Measurements from ENCODE around the gene DNAI2.

The DNAI2 gene

DNA sequence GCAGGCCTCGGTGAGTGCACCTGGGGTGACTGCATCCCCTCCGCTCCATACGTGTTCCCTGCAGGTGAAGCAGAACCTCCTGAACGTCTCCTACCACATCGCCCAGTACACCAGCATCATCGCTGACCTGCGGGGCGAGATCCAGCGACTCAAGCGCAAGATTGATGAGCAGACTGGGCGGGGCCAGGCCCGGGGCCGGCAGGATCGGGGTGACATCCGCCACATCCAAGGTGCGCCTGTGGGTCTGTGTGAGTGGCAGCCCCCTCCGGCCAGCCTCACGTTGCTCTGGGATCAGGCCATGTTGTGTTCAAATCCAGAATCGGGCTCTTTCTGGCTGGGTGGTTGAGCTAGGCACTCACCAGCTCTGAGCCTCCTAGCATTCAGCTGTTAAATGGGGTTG lies 75.1 kb downstream of the DNAI2 start:
- no peak for ATAC-seq
- TF ChIP-seq SNAI2 (CRISPR knock-in tag; IDR thresholded peaks at IDR 0.05) (no peak), ZNF70 (CRISPR knock-in tag; IDR thresholded peaks at IDR 0.05) (no peak), ZNF8 (CRISPR knock-in tag; IDR thresholded peaks at IDR 0.05) (no peak), ZFP3 (CRISPR knock-in tag; IDR thresholded peaks at IDR 0.05) (no peak), RARB (CRISPR knock-in tag; IDR thresholded peaks at IDR 0.05) (no peak), PPARA (CRISPR knock-in tag; IDR thresholded peaks at IDR 0.05; ENCODE audit: borderline replicate concordance) (no peak), OSR1 (CRISPR knock-in tag; IDR thresholded peaks at IDR 0.05) (no peak), ESRRG (CRISPR knock-in tag; IDR thresholded peaks at IDR 0.05) (no peak), ZFP30 (CRISPR knock-in tag; IDR thresholded peaks at IDR 0.05) (no peak), ZNF565 (CRISPR knock-in tag; conservative IDR thresholded peaks at IDR 0.05; ENCODE audit: low read depth) (no peak), GLIS3 (CRISPR knock-in tag; IDR thresholded peaks at IDR 0.05) (no peak), TCF4 (CRISPR knock-in tag; IDR thresholded peaks at IDR 0.05; ENCODE audit: borderline replicate concordance) (no peak), TOX (CRISPR knock-in tag; IDR thresholded peaks at IDR 0.05; ENCODE audit: borderline replicate concordance) (no peak), ARNTL (CRISPR knock-in tag; IDR thresholded peaks at IDR 0.05; ENCODE audit: borderline replicate concordance, low read depth) (no peak), ZC3H10 (CRISPR knock-in tag; IDR thresholded peaks at IDR 0.05) (no peak)
- TF ChIP-seq, protein P1, sequence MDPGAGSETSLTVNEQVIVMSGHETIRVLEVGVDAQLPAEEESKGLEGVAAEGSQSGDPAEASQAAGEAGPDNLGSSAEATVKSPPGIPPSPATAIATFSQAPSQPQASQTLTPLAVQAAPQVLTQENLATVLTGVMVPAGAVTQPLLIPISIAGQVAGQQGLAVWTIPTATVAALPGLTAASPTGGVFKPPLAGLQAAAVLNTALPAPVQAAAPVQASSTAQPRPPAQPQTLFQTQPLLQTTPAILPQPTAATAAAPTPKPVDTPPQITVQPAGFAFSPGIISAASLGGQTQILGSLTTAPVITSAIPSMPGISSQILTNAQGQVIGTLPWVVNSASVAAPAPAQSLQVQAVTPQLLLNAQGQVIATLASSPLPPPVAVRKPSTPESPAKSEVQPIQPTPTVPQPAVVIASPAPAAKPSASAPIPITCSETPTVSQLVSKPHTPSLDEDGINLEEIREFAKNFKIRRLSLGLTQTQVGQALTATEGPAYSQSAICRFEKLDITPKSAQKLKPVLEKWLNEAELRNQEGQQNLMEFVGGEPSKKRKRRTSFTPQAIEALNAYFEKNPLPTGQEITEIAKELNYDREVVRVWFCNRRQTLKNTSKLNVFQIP (CRISPR knock-in tag; IDR thresholded peaks at IDR 0.05; ENCODE audit: borderline replicate concordance, low read depth), result no peak
- TF ChIP-seq, protein P2, sequence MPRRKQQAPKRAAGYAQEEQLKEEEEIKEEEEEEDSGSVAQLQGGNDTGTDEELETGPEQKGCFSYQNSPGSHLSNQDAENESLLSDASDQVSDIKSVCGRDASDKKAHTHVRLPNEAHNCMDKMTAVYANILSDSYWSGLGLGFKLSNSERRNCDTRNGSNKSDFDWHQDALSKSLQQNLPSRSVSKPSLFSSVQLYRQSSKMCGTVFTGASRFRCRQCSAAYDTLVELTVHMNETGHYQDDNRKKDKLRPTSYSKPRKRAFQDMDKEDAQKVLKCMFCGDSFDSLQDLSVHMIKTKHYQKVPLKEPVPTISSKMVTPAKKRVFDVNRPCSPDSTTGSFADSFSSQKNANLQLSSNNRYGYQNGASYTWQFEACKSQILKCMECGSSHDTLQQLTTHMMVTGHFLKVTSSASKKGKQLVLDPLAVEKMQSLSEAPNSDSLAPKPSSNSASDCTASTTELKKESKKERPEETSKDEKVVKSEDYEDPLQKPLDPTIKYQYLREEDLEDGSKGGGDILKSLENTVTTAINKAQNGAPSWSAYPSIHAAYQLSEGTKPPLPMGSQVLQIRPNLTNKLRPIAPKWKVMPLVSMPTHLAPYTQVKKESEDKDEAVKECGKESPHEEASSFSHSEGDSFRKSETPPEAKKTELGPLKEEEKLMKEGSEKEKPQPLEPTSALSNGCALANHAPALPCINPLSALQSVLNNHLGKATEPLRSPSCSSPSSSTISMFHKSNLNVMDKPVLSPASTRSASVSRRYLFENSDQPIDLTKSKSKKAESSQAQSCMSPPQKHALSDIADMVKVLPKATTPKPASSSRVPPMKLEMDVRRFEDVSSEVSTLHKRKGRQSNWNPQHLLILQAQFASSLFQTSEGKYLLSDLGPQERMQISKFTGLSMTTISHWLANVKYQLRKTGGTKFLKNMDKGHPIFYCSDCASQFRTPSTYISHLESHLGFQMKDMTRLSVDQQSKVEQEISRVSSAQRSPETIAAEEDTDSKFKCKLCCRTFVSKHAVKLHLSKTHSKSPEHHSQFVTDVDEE (CRISPR knock-in tag; IDR thresholded peaks at IDR 0.05), result no peak
- TF ChIP-seq, protein P3, sequence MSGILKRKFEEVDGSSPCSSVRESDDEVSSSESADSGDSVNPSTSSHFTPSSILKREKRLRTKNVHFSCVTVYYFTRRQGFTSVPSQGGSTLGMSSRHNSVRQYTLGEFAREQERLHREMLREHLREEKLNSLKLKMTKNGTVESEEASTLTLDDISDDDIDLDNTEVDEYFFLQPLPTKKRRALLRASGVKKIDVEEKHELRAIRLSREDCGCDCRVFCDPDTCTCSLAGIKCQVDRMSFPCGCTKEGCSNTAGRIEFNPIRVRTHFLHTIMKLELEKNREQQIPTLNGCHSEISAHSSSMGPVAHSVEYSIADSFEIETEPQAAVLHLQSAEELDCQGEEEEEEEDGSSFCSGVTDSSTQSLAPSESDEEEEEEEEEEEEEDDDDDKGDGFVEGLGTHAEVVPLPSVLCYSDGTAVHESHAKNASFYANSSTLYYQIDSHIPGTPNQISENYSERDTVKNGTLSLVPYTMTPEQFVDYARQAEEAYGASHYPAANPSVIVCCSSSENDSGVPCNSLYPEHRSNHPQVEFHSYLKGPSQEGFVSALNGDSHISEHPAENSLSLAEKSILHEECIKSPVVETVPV (CRISPR knock-in tag; IDR thresholded peaks at IDR 0.05), result no peak
- TF ChIP-seq, protein P4, sequence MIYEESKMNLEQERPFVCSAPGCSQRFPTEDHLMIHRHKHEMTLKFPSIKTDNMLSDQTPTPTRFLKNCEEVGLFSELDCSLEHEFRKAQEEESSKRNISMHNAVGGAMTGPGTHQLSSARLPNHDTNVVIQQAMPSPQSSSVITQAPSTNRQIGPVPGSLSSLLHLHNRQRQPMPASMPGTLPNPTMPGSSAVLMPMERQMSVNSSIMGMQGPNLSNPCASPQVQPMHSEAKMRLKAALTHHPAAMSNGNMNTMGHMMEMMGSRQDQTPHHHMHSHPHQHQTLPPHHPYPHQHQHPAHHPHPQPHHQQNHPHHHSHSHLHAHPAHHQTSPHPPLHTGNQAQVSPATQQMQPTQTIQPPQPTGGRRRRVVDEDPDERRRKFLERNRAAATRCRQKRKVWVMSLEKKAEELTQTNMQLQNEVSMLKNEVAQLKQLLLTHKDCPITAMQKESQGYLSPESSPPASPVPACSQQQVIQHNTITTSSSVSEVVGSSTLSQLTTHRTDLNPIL (CRISPR knock-in tag; IDR thresholded peaks at IDR 0.05; ENCODE audit: low read depth), result no peak
- TF ChIP-seq, protein P5, sequence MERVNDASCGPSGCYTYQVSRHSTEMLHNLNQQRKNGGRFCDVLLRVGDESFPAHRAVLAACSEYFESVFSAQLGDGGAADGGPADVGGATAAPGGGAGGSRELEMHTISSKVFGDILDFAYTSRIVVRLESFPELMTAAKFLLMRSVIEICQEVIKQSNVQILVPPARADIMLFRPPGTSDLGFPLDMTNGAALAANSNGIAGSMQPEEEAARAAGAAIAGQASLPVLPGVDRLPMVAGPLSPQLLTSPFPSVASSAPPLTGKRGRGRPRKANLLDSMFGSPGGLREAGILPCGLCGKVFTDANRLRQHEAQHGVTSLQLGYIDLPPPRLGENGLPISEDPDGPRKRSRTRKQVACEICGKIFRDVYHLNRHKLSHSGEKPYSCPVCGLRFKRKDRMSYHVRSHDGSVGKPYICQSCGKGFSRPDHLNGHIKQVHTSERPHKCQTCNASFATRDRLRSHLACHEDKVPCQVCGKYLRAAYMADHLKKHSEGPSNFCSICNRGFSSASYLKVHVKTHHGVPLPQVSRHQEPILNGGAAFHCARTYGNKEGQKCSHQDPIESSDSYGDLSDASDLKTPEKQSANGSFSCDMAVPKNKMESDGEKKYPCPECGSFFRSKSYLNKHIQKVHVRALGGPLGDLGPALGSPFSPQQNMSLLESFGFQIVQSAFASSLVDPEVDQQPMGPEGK (CRISPR knock-in tag; IDR thresholded peaks at IDR 0.05; ENCODE audit: borderline replicate concordance), result no peak

DNA sequence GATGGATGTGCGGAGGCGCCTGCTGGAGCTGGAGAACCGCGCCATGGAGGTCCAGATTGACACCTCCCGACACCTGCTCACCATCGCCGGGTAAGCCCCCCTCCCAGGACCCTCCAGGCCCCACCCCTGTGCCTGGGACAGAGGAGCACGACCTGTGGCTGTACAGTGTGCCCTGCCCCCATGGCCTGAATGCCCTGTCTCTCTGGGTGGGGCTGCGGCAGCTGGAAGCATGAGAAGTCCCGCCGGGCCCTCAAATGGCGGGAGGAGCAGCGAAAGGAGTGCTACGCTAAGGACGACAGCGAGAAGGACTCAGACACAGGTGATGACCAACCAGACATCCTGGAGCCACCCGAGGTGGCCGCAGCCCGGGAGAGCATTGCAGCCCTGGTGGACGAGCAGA lies 76.5 kb downstream of the DNAI2 start:
- ATAC-seq, result no peak
- TF ChIP-seq ZNF565 (CRISPR knock-in tag; conservative IDR thresholded peaks at IDR 0.05; ENCODE audit: low read depth) (no peak), ZC3H10 (CRISPR knock-in tag; IDR thresholded peaks at IDR 0.05) (no peak), ZFP3 (CRISPR knock-in tag; IDR thresholded peaks at IDR 0.05) (no peak), ZNF70 (CRISPR knock-in tag; IDR thresholded peaks at IDR 0.05) (no peak), TOX (CRISPR knock-in tag; IDR thresholded peaks at IDR 0.05; ENCODE audit: borderline replicate concordance) (no peak), ZFP30 (CRISPR knock-in tag; IDR thresholded peaks at IDR 0.05) (no peak), ISL1 (CRISPR knock-in tag; IDR thresholded peaks at IDR 0.05) (no peak), GLIS3 (CRISPR knock-in tag; IDR thresholded peaks at IDR 0.05) (no peak), CSDC2 (CRISPR knock-in tag; IDR thresholded peaks at IDR 0.05) (no peak)
- TF ChIP-seq, protein P4 (CRISPR knock-in tag; IDR thresholded peaks at IDR 0.05; ENCODE audit: low read depth), result no peak
- TF ChIP-seq, protein P1 (CRISPR knock-in tag; IDR thresholded peaks at IDR 0.05; ENCODE audit: borderline replicate concordance, low read depth), result no peak
- TF ChIP-seq, protein P2 (CRISPR knock-in tag; IDR thresholded peaks at IDR 0.05), result no peak
- TF ChIP-seq, protein P3 (CRISPR knock-in tag; IDR thresholded peaks at IDR 0.05), result no peak

All from SK-N-SH treated with all-trans-retinoic acid at 6 μM for 48 hours (cell line).